KMS-11 (cell line): ENCODE results near the gene ARPC5L.

Experiments
- H2AFZ ChIP-seq: fragments of 200-600 bp; sonication (generic); 2 replicates; pipeline ENCODE4 v1.6.1; 2016; ENCODE audit warnings: antibody characterized with exemption, mixed run types, low read depth
- H3K27ac ChIP-seq: fragments of 200-600 bp; sonication (generic); 2 replicates; pipeline ENCODE4 v1.6.1; 2016; ENCODE audit warnings: mild to moderate bottlenecking, mixed run types
- H3K27me3 ChIP-seq: fragments of 200-600 bp; sonication (generic); 2 replicates; pipeline ENCODE4 v1.6.1; 2017; ENCODE audit warnings: mild to moderate bottlenecking, low read depth, mixed run types, moderate library complexity; ENCODE audit not compliant: insufficient read depth
- H3K36me3 ChIP-seq: fragments of 200-600 bp; sonication (generic); 2 replicates; pipeline ENCODE4 v1.6.1; 2017; ENCODE audit warnings: mild to moderate bottlenecking, mixed run types; ENCODE audit not compliant: insufficient read depth
- H3K4me1 ChIP-seq: fragments of 200-600 bp; sonication (generic); 2 replicates; pipeline ENCODE4 v1.6.1; 2016; ENCODE audit warnings: mild to moderate bottlenecking, low read depth, mixed run types; ENCODE audit not compliant: poor library complexity, severe bottlenecking
- H3K4me2 ChIP-seq: fragments of 200-600 bp; sonication (generic); 2 replicates; pipeline ENCODE4 v1.7.0; 2016; ENCODE audit warnings: mild to moderate bottlenecking, mixed run types
- H3K4me3 ChIP-seq: fragments of 200-600 bp; sonication (generic); IDR thresholded peaks from 2 replicates; pipeline ENCODE4 v1.6.1; 2017; ENCODE audit warnings: low read depth, low read length, mixed read lengths; ENCODE audit not compliant: insufficient read depth
- H3K79me2 ChIP-seq: fragments of 200-600 bp; sonication (generic); 2 replicates; pipeline ENCODE4 v1.6.1; 2016; ENCODE audit warnings: low read depth, mixed run types; ENCODE audit not compliant: insufficient read depth
- H3K9ac ChIP-seq: fragments of 200-600 bp; sonication (generic); 2 replicates; pipeline ENCODE4 v1.6.1; 2016; ENCODE audit warnings: mild to moderate bottlenecking, mixed run types
- H4K20me1 ChIP-seq: fragments of 200-600 bp; sonication (generic); 2 replicates; pipeline ENCODE4 v1.6.1; 2016; ENCODE audit warnings: mild to moderate bottlenecking, mixed run types; ENCODE audit not compliant: insufficient read depth
- TF ChIP-seq, protein P1 (sequence below): fragments of 200-600 bp; sonication (generic); conservative IDR thresholded peaks from 2 replicates; pipeline ENCODE4 v1.6.1; 2017; ENCODE audit warnings: low read depth, mild to moderate bottlenecking, antibody characterized with exemption, low read length, moderate library complexity, mixed read lengths

Gene ARPC5L

DNA sequence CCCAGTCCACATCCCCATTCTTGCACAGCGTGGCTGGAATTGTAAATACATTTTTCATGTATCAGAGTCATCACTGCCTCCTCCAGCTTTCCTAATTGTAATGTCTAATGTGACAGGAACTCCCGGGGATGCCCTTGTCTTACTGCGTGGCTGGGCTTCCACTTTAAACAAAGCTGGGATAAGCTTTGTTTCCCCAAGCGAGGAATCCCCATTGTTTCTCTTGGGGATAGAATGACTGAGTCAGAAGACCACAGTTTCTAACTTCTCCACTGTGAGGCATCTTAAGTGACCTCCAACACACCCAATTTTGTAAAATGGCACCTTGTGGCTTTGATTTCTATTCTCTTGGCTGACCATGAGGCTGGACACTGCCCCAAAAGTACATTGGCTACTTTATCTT, 22.4 kb downstream of the ARPC5L start:
- no peak overlapping the region for H2AFZ ChIP-seq
- TF ChIP-seq, protein P1, sequence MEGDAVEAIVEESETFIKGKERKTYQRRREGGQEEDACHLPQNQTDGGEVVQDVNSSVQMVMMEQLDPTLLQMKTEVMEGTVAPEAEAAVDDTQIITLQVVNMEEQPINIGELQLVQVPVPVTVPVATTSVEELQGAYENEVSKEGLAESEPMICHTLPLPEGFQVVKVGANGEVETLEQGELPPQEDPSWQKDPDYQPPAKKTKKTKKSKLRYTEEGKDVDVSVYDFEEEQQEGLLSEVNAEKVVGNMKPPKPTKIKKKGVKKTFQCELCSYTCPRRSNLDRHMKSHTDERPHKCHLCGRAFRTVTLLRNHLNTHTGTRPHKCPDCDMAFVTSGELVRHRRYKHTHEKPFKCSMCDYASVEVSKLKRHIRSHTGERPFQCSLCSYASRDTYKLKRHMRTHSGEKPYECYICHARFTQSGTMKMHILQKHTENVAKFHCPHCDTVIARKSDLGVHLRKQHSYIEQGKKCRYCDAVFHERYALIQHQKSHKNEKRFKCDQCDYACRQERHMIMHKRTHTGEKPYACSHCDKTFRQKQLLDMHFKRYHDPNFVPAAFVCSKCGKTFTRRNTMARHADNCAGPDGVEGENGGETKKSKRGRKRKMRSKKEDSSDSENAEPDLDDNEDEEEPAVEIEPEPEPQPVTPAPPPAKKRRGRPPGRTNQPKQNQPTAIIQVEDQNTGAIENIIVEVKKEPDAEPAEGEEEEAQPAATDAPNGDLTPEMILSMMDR, result no peak
- no peaks in the 10 kb centered on the region for H3K36me3 ChIP-seq
- no peaks in the 10 kb centered on the region for H3K79me2 ChIP-seq
- no peaks in the 10 kb centered on the region for H3K4me1 ChIP-seq
- H3K4me2 ChIP-seq, result no peak overlapping the region
- no peak overlapping the region for H3K27ac ChIP-seq
- no peaks in the 10 kb centered on the region for H4K20me1 ChIP-seq
- H3K4me3 ChIP-seq, result no peak overlapping the region
- H3K27me3 ChIP-seq, result no peaks in the 10 kb centered on the region
- H3K9ac ChIP-seq, result no peak overlapping the region

GRCh38 chr9:124885551-124885950, 23.6 kb downstream of the ARPC5L start:
- no peaks in the 10 kb centered on the region for H3K79me2 ChIP-seq
- H3K4me3 ChIP-seq, result no peak overlapping the region
- H2AFZ ChIP-seq, result no peak overlapping the region
- no peaks in the 10 kb centered on the region for H3K4me1 ChIP-seq
- no peaks in the 10 kb centered on the region for H4K20me1 ChIP-seq
- H3K27ac ChIP-seq, result no peak overlapping the region
- no peak overlapping the region for H3K9ac ChIP-seq
- no peak overlapping the region for H3K4me2 ChIP-seq
- H3K27me3 ChIP-seq, result no peaks in the 10 kb centered on the region
- TF ChIP-seq, protein P1, result no peak
- no peaks in the 10 kb centered on the region for H3K36me3 ChIP-seq

DNA sequence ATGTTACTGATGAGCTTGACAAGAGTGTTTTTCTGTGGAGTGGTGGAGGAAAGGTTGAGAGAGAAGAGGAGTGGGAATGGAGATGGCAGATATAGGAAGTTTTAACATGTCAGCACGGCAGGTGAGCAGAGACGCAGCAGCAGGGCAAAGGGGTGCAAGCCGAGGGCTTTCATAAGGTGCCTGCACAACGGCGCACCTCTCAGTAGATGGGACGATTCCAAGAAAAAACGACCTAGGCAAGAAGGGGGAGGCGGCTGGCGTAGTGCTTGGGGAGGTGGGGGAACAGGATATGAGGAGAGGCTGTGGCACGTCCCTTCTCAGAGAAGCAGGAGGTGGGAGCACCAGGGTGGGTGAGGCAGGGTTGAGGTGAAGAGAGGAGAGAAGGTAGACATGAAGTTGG, 24.5 kb downstream of the ARPC5L start:
- Histone ChIP-seq H2AFZ (no peak overlapping the region), H3K27ac (no peak overlapping the region), H4K20me1 (no peaks in the 10 kb centered on the region), H3K4me3 (no peak overlapping the region), H3K27me3 (no peaks in the 10 kb centered on the region), H3K36me3 (no peaks in the 10 kb centered on the region), H3K9ac (no peak overlapping the region), H3K4me2 (no peak overlapping the region), H3K4me1 (no peaks in the 10 kb centered on the region), H3K79me2 (no peaks in the 10 kb centered on the region)
- TF ChIP-seq, protein P1, result no peak

- H3K4me2 ChIP-seq, result no peak overlapping the region
- no peaks in the 10 kb centered on the region for H3K27me3 ChIP-seq
- TF ChIP-seq, protein P1, result no peak
- H3K36me3 ChIP-seq, result no peaks in the 10 kb centered on the region
- H3K79me2 ChIP-seq, result no peaks in the 10 kb centered on the region
- H3K4me3 ChIP-seq, result no peak overlapping the region
- no peak overlapping the region for H3K27ac ChIP-seq
- H4K20me1 ChIP-seq, result no peaks in the 10 kb centered on the region
- no peak overlapping the region for H3K9ac ChIP-seq
- H2AFZ ChIP-seq, result no peak overlapping the region
- no peaks in the 10 kb centered on the region for H3K4me1 ChIP-seq
These were observed 25.0 kb downstream of the ARPC5L start for GRCh38 chr9:124886866-124887492.
